Measurements from ENCODE around the gene ZSCAN22.
"Not testable (repeated sequence)": the region's sequence is repeated elsewhere in the genome, so short reads cannot be mapped to it uniquely, and the experiment has no call there.

The ZSCAN22 gene

GRCh38 chr19:58368561-58369360 is 42.0 kb downstream of the ZSCAN22 start:
- TF ChIP-seq ZFX (IDR thresholded peaks at IDR 0.05; ENCODE audit: borderline replicate concordance), result no peak
- TF ChIP-seq, protein P1, sequence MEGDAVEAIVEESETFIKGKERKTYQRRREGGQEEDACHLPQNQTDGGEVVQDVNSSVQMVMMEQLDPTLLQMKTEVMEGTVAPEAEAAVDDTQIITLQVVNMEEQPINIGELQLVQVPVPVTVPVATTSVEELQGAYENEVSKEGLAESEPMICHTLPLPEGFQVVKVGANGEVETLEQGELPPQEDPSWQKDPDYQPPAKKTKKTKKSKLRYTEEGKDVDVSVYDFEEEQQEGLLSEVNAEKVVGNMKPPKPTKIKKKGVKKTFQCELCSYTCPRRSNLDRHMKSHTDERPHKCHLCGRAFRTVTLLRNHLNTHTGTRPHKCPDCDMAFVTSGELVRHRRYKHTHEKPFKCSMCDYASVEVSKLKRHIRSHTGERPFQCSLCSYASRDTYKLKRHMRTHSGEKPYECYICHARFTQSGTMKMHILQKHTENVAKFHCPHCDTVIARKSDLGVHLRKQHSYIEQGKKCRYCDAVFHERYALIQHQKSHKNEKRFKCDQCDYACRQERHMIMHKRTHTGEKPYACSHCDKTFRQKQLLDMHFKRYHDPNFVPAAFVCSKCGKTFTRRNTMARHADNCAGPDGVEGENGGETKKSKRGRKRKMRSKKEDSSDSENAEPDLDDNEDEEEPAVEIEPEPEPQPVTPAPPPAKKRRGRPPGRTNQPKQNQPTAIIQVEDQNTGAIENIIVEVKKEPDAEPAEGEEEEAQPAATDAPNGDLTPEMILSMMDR (IDR thresholded peaks at IDR 0.05), result no peak
- H3K27ac ChIP-seq, result no peak overlapping the region

- no peak overlapping the region for H3K27ac ChIP-seq
- no peak for TF ChIP-seq ZFX (IDR thresholded peaks at IDR 0.05; ENCODE audit: borderline replicate concordance)
These were observed 45.7 kb downstream of the ZSCAN22 start for GRCh38 chr19:58372311-58373133.

DNA sequence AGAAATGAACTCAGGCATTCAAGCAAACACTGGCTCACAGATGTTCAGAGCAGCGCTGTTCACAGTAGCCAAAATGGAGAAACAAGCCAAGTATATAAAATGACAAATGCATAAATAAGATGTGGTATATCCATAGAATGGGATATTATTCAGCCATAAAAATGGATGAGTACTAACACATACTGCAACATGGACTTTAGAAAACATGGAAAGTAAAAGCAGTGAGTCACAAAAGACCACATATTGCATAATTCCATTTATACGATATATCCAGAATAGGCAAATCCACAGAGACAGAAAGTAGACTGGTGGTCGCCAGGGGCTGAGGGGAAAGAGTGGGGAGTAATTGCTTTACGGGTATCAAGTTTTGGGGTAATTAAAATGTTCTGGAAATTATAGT is 47.4 kb downstream of the ZSCAN22 start:
- TF ChIP-seq, protein P1 (IDR thresholded peaks at IDR 0.05), result no peak
- no peak for TF ChIP-seq ZFX (IDR thresholded peaks at IDR 0.05; ENCODE audit: borderline replicate concordance)
- H3K27ac ChIP-seq, result no peak overlapping the region

- H3K27ac ChIP-seq, result not testable (repeated sequence)
These were observed 49.9 kb downstream of the ZSCAN22 start for GRCh38 chr19:58376724-58377123.

DNA sequence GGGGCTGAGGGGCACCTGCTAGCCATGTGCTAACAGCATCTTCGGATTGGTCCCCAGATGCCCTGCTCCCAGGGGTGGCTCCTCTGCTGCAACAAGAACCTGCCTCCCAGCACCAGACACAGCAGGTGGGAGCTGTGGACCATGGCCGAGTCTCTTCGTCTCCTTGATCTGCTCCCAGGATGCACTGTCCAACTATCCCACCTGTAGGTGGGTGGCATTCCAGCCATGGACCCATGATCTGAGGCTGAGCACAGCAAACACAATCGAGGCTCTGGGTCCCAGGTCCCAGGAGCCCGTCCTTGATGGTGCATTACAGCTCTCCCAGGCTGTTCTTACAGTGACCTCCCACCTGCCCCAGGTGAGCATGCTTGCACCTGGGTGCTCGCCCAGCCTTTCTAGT is 52.5 kb downstream of the ZSCAN22 start:
- no peak for TF ChIP-seq ZFX (IDR thresholded peaks at IDR 0.05; ENCODE audit: borderline replicate concordance)
- TF ChIP-seq, protein P1 (IDR thresholded peaks at IDR 0.05), result no peak
- peak overlapping the region; percentile 88; the same call in 1 of the 2 replicates for H3K27ac ChIP-seq

DNA sequence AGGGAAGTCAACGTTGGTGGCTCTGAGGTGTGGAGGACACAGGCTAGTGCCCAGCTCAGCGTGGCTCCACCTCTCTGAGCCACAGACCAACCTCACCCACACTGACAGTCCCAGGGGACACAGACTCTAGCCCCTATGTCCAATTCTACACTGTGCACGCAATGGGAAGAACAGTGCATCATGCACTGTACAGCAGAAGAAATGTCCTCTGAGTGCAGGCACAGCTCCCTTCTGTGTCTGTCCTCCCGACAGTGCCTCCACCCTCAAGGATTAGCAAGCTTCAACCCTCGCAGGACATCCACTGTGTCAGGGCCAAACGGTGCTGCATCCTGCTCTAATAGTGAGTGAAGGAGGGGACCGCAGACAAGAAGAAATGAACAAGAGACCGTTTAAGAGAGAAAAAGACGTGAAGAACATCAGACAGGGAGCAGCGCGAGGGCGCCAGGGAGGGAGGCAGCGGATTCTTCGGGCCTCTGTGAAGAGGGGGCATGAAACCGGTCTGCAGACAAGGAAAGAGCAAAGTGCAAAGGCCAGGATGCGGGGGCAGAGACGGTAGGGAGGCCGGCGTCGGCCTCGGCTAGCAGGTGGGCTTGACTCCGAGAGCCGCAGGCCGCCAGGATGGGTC is 53.4 kb downstream of the ZSCAN22 start:
- peak overlapping the region; percentile 88 for H3K27ac ChIP-seq
- TF ChIP-seq, protein P1 (IDR thresholded peaks at IDR 0.05), result no peak
- no peak for TF ChIP-seq ZFX (IDR thresholded peaks at IDR 0.05; ENCODE audit: borderline replicate concordance)

DNA sequence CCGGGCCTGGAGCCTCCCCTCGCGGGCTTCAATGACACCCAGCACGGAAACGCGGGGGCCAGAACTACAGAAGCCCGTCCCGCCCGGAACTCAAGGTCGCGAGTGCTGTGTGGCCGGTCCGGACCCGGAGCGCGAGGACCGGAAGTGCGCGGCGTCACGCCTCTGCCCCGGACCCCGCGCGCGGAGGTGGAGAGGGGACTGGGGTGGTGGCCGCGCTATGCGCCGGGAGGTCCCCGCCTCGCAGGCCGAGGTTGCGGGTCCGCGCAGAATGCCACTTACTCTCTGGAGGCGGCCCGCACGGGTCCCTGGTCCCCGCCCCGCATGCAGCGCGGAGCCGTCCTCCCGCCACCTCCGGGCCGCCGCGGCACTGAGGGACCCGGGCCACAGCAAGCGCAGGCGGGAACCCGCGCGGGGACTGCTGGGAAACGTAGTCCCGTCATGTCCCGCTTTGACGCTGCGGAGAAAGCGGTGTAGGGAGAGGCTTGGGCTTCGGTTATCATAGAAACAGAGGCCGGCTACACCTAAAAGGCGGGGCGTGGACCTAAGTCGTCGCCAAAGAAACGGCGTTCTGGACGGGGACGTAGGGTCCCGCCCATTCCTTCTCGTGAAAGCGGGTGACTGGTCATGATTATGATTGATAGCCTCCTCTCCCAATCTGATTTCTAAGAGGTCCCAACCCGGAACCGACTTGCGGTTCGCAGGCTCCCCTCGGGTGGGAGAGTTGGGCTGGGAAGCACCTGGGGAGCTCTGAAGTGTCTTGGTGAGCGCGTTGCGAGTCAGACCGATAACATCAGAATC is 54.1 kb downstream of the ZSCAN22 start, which contains the start of gene ZNF837:
Gene ZNF837 (minus strand): TSS at position 369 of the 798 bp plus-strand sequence. CDS start 11,698 bp downstream, outside the sequence.
- TF ChIP-seq, protein P1 (IDR thresholded peaks at IDR 0.05), result no peak
- TF ChIP-seq ZFX (IDR thresholded peaks at IDR 0.05; ENCODE audit: borderline replicate concordance), result no peak
- H3K27ac ChIP-seq, result peak within 1 kb of the TSS; percentile 88

Data from 22Rv1 (cell line).